GM12873 (cell line): ENCODE results near the gene RAB40C.

ENCODE experiments used
- TF ChIP-seq, protein P1 (sequence below): IDR thresholded peaks from 2 replicates; pipeline ENCODE4 v1.5.1; 2012; ENCODE audit warnings: low read depth, mild to moderate bottlenecking, moderate library complexity, low read length, control low read depth; ENCODE audit not compliant: insufficient read depth; ENCODE audit errors: missing control alignments

Gene RAB40C

DNA sequence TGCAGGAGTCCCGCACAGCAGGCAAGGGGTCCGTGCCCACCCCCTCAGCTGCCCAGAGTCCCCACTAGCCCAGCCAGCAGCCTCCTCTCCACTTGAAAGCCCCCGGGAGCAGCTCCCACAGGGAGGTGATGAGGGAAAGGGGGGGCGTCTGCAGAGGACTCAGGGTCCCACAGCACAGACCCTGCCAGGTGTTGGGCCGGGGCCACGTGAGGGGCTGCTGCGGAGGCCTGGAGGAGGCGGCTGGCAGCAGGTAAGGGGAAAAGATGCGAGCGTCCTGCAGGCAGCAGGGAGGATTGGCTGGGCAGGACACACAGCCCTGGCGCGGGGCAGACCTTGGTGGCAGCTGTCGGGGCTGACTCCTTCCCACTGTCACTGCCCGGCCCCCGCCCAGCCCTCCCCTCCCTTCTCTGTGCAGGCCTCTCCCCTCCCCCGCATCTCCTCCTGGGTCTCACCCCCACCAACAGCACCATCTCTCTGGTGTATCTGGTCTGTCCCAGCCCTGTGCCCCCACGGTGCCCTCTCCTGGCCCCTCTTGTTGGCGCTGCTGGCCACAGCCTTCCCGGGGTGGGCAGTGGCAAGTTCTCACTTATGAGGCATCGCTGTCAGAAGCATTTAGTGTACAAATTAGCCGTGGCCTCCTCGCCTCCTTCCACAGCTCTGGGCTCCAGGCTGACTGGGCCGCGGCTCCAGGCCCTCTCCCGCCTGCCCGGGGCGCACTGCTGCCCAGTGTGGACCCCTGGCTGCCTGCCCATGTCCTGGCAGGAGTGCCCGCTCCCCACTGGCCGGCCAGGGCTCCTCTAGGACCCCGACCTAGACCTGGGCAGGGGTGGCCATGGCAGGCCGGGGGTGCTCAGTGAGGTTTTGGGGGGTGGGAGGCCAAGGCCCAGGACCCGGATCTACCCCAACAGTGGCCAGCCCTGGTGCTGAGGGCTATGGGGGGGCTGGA lies 34.1 kb upstream of the RAB40C start:
- TF ChIP-seq, protein P1, sequence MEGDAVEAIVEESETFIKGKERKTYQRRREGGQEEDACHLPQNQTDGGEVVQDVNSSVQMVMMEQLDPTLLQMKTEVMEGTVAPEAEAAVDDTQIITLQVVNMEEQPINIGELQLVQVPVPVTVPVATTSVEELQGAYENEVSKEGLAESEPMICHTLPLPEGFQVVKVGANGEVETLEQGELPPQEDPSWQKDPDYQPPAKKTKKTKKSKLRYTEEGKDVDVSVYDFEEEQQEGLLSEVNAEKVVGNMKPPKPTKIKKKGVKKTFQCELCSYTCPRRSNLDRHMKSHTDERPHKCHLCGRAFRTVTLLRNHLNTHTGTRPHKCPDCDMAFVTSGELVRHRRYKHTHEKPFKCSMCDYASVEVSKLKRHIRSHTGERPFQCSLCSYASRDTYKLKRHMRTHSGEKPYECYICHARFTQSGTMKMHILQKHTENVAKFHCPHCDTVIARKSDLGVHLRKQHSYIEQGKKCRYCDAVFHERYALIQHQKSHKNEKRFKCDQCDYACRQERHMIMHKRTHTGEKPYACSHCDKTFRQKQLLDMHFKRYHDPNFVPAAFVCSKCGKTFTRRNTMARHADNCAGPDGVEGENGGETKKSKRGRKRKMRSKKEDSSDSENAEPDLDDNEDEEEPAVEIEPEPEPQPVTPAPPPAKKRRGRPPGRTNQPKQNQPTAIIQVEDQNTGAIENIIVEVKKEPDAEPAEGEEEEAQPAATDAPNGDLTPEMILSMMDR, result no peak

DNA sequence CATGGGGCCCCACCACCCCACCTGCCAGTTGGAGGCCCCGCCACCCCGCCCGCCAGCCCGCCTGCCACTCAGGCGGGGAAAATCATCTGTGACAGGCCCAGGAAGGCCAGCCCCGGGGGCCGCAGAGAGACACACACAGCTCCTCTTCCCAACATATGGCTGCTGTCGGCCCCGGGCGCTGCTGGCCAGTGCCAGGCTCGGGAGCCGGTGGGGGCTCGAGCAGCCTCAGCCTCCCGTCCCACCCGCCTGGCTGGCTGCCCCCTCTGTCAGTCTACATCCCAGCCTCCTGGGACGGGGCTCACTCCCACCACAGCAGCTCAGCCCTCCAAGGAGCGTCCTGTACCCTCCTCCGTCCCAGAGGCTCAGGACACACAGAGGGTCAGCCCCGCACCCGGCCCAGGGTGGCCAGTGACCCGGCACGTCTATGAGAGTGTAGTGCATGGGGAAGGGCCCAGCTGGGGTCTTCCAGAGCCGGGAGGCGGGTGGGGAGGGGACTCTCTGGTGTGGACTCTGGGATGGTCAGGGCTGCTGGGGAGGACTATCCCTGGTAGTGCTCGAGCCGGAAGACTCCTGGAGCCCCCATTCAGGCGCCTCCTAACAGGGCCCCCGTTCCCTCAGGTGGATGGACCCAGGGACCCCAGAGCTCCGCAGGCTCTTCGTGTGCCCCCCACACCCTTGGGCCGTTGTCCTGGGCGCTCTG lies 33.2 kb upstream of the RAB40C start:
- TF ChIP-seq, protein P1, result no peak

DNA sequence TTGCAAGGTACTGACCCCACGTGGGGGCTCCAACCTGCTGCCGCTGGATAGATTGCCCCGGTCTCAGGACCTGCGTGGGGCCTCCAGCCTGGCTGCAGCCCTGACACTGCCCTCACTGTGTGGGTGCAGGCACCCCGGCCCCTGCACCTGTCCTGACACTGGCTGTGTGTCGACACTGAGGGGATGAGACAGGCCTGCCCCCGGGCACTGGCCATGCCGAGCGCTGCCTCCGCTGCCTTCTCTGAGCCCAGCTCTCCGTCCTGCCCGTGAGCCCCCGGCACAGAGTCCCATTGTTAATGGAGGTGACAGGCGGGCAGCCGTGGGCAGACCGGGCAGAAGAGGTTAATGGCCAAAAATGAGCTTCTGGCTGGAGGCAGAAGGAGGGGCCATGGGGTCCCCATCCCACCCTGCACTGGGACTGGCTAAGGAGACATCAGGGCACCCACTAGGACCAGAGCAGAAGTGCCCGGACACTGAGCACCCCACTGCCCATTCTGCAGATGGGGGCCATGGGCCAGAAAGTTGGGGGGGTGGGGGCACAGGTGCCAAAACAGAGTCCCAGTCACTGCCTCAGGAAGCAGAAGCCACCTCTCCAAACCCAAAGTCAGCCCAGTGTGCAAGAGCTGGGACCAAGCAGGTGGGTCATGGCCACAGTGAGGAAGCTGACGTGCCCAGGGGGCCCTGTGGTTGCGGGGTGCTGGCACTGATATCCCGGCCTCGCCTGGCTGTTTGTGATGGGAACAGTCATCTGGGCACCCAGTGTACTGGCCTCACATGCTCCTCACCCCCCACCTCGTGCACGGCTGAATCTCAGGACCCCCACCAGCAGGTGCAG lies 32.2 kb upstream of the RAB40C start:
- TF ChIP-seq, protein P1, result no peak

DNA sequence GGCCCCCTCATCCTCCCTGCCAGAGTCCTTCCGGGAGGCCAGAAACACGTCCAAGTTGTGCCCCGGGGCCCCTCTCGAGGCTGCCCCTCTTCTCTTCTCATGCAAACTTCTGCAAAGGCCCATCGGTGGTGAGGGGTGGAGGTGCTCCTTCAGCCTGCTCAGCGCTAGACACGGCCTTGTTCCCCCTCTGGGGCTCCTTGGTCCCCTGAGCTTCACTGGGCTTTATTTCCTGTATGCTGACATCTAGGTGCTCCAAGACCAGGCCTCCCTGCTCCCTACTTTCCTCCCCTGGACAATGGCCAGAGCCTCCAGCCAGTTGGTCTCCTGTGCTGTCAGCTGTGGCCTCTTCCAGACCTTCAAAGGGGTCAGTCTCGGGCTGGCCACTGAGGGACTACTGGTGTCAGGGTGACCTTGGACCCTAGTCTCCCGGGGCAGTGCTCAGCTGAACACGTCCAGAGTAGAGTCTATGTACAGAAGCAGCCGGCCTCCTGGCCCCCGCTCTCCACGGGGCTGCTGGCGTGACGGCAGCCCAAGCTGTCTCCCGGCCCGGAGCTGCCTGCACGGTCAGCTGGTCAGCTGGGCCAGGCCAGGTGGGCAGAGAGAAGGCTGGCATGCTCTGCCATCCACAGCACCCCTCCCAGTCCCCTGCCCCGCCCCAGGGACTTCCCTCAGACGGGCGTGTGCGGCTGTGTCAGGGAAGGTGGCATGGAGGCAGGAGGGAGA lies 31.4 kb upstream of the RAB40C start:
- TF ChIP-seq, protein P1, result no peak

DNA sequence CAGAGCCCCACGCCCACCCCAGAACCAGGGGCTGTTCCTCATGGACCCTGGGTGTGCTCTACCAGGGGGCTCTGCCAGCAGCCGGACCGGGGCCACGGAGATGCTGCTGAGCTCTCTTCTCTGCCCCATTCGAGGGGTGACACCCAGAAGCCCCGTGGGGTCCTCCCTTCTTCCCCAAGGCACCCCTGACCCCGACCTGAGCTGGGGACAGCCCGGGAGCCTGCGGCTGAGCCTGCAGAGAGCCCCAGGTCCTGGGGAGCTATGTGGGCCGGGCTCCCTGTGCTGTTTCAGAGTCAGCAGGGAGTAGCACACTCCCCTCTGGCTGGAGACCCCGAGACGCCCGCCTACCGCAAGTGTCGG lies 30.9 kb upstream of the RAB40C start:
- TF ChIP-seq, protein P1, result no peak

DNA sequence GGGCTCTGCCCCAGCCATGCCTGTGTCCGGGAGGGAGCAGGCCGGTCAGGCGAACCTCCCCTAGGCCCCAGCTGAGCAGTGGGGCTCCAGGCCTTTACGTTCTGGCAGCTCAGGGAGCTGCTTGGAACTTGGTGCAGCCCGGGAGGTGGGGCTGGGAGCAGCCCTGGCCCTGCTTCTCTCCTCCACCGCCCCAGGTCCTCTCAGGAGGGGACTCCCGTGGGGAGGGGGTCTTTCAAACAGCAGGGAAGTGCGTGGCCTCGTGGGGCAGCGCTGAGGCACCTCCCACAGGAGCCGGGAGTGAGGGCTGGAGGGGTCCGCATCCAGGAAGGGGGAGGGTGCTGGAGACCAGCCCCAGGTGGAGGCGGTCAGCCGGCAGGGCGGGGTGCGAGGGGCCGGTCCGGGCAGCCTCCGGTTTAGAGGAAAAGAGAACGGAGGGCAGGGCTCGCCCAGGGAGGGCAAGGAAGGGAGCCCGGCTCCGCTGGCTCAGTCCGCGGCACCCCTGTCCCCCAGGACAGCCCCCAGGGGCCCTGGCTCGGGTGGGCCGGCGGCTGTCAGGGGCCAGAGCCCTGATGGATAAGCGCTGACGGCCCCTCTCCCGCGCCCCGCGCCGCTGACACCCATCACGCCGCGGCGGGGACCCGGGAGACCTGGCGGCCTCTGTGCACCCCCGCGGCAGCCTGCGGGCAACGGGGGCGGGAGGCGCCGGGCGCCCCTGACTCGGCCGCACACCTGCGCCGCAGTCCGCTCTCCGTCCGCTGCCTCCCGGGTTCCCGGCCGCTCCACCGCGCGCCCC lies 30.3 kb upstream of the RAB40C start:
- TF ChIP-seq, protein P1, result no peak
